Colonic mucosa (tissue), 4 donors: ENCODE measurements around the gene SNRPA1. TPM values are rescaled to one million over a fixed set of nuclear protein-coding genes. Genes with fewer than 3 reads are reported as not detected.

ENCODE experiments used
- DNase-seq: peaks from one replicate; pipeline ENCODE4 v3.0.0-alpha.2; 2020
- H3K27ac ChIP-seq: fragments of 200-600 bp; one replicate; pipeline ENCODE4 v1.8.0; 2021
- H3K27me3 ChIP-seq: fragments of 200-600 bp; one replicate; pipeline ENCODE4 v1.8.0; 2021
- H3K36me3 ChIP-seq: fragments of 200-600 bp; one replicate; pipeline ENCODE4 v1.8.0; 2021
- H3K4me1 ChIP-seq: fragments of 200-600 bp; one replicate; pipeline ENCODE4 v1.8.0; 2021; ENCODE audit warnings: mild to moderate bottlenecking
- H3K4me3 ChIP-seq: fragments of 200-600 bp; one replicate; pipeline ENCODE4 v1.8.0; 2021
- H3K9ac ChIP-seq, 2 donors: one replicate each; pipeline ENCODE4 v1.7.0; 2013; ENCODE audit warnings: control low read depth in 2 of 2, low read depth in 2 of 2, low read length in 2 of 2
- H3K9me3 ChIP-seq: fragments of 200-600 bp; one replicate; pipeline ENCODE4 v1.8.0; 2021
- CTCF ChIP-seq: fragments of 200-600 bp; IDR thresholded peaks from one replicate; pipeline ENCODE4 v1.8.0; 2022; ENCODE audit warnings: antibody characterized with exemption, mild to moderate bottlenecking
- intact Hi-C: fragments of 100-400 bp; cut with DNase I; formaldehyde crosslinking; loops from one replicate; pipeline ENCODE4 v1.14.1; 2022
- total RNA-seq, 2 donors: library from RNA; stranded (reverse); fragmentation: NEBNext Ultra II Directional in 1 of 2; extraction: Animal tissue kit (Norgen Biotek cat#: 25700) in 1 of 2; gene quantifications; one replicate each; pipeline ENCODE4 v1.2.1, GENCODE V29; 2021
- donor health status: healthy.
- donor health status: DM: no; HTN: no; CAD: no.
- donor health status: DM: no; HTN: no; CAD: no.

Gene SNRPA1
- total RNA-seq, 2 donors from 2014 or later = 52.6 to 82.7 TPM

GRCh38 chr15:101307048-101307896 lies 12.2 kb upstream of the SNRPA1 start:
- intact Hi-C loops = loop anchor here (5.0 kb wide), 1 partner anchor 185 kb away; no protein-coding TSS in a partner anchor
- Histone ChIP-seq H3K9ac (no peak overlapping the region), H3K27ac (no peak overlapping the region), H3K4me1 (no peaks in the 10 kb centered on the region), H3K9me3 (no peaks in the 10 kb centered on the region), H3K27me3 (no peaks in the 10 kb centered on the region), H3K36me3 (no peaks in the 10 kb centered on the region), H3K4me3 (no peak overlapping the region)
- DNase-seq = no peak
- TF ChIP-seq CTCF = no peak

- Histone ChIP-seq H3K9me3 (no peaks in the 10 kb centered on the region), H3K4me3 (no peak overlapping the region), H3K9ac (no peak overlapping the region), H3K27ac (no peak overlapping the region), H3K27me3 (no peaks in the 10 kb centered on the region), H3K36me3 (no peaks in the 10 kb centered on the region), H3K4me1 (no peaks in the 10 kb centered on the region)
- no peak for TF ChIP-seq CTCF
- intact Hi-C loops = loop anchor here (5.0 kb wide), 1 partner anchor 186 kb away; no protein-coding TSS in a partner anchor
- DNase-seq = no peak
These were observed 11.4 kb upstream of the SNRPA1 start for GRCh38 chr15:101306341-101307047.

GRCh38 chr15:101305820-101306255 lies 10.8 kb upstream of the SNRPA1 start:
- DNase-seq = no peak
- Histone ChIP-seq H3K27ac (no peak overlapping the region), H3K9me3 (no peaks in the 10 kb centered on the region), H3K4me3 (no peak overlapping the region), H3K9ac (no peak overlapping the region), H3K36me3 (no peaks in the 10 kb centered on the region), H3K4me1 (no peaks in the 10 kb centered on the region), H3K27me3 (no peaks in the 10 kb centered on the region)
- no peak for TF ChIP-seq CTCF
- intact Hi-C loops = loop anchor here (5.0 kb wide), 1 partner anchor 186 kb away; no protein-coding TSS in a partner anchor

GRCh38 chr15:101303408-101303807 lies 8.4 kb upstream of the SNRPA1 start:
- intact Hi-C loops = loop anchor here (5.0 kb wide), 2 partner anchors 274 to 339 kb away; no protein-coding TSS in a partner anchor
- no peaks in the 10 kb centered on the region for H3K9me3 ChIP-seq
- no peak overlapping the region for H3K27ac ChIP-seq
- H3K4me3 ChIP-seq = no peak overlapping the region
- H3K36me3 ChIP-seq = no peaks in the 10 kb centered on the region
- TF ChIP-seq CTCF = no peak
- H3K4me1 ChIP-seq = no peaks in the 10 kb centered on the region
- DNase-seq = no peak
- H3K9ac ChIP-seq = no peak overlapping the region
- H3K27me3 ChIP-seq = no peaks in the 10 kb centered on the region
